ENCODE results near the gene DNAJC30. TPM values are rescaled to one million over a fixed set of nuclear protein-coding genes. Genes with fewer than 3 reads are reported as not detected.
"Not testable (repeated sequence)": the region's sequence is repeated elsewhere in the genome, so short reads cannot be mapped to it uniquely, and the experiment has no call there.

DNAJC30 gene
- total RNA-seq, 2 donors from 2014 or later, result 6.3 to 12.9 TPM

DNA sequence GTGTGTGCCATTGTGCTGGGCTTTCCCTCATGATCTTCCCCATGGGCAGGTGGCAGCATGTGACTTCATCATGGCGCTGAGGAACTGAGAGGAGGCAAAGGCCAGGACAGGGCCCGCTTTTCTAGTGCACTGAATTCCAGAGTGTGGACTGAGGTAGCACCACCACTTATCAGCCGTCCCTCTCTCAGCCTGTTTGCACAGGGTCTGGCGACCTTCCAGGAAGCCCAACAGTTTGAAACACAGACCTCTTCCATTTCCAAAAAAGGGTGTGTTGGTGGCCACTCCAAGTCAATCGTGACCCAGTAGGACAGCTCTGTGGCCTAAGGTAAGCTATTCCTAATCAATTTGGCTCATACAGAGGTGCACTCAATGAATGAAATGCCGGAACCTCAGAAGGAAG, 4.4 kb downstream of the DNAJC30 start:
- peak overlapping the region in 1 of 2 donors; percentile 42 for H3K27ac ChIP-seq
- DNase-seq (ENCODE audit: low spot score), result no peak

DNA sequence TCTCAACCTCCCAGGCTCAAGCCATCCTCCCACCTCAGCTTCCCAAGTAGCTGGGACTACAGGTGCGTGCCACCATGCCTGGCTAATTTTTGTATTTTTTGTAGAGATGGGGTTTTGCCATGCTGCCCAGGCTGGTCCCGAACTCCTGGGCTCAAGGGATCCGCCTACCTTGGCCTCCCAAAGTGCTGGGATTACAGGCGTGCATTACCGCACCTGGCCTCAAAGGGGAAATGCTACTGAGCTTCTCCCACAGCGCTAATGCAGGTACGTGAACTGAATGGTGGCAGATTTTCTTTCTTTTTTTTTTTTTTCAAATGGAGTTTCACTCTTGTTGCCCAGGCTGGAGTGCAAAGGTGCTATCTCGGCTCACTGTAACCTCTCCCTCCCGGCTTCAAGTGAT, 7.2 kb downstream of the DNAJC30 start:
- not testable (repeated sequence) for H3K36me3 ChIP-seq; H3K27ac ChIP-seq; H3K27me3 ChIP-seq; H3K9me3 ChIP-seq; DNase-seq (ENCODE audit: low spot score); H3K4me3 ChIP-seq
- peaks cover 0 to 23% of the 10 kb centered on the region in 2 donors for H3K4me1 ChIP-seq

More for the DNA sequence above, 4.4 kb downstream of the DNAJC30 start:
- peaks cover 0 to 40% of the 10 kb centered on the region in 2 donors for H3K4me1 ChIP-seq
- no peak overlapping the region for H3K4me3 ChIP-seq
- TF ChIP-seq, protein P1, sequence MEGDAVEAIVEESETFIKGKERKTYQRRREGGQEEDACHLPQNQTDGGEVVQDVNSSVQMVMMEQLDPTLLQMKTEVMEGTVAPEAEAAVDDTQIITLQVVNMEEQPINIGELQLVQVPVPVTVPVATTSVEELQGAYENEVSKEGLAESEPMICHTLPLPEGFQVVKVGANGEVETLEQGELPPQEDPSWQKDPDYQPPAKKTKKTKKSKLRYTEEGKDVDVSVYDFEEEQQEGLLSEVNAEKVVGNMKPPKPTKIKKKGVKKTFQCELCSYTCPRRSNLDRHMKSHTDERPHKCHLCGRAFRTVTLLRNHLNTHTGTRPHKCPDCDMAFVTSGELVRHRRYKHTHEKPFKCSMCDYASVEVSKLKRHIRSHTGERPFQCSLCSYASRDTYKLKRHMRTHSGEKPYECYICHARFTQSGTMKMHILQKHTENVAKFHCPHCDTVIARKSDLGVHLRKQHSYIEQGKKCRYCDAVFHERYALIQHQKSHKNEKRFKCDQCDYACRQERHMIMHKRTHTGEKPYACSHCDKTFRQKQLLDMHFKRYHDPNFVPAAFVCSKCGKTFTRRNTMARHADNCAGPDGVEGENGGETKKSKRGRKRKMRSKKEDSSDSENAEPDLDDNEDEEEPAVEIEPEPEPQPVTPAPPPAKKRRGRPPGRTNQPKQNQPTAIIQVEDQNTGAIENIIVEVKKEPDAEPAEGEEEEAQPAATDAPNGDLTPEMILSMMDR (IDR thresholded peaks at IDR 0.05), result no peak
- no peaks in the 10 kb centered on the region for H3K9me3 ChIP-seq
- H3K36me3 ChIP-seq, result peaks cover 6% of the 10 kb centered on the region
- no peaks in the 10 kb centered on the region for H3K27me3 ChIP-seq

DNA sequence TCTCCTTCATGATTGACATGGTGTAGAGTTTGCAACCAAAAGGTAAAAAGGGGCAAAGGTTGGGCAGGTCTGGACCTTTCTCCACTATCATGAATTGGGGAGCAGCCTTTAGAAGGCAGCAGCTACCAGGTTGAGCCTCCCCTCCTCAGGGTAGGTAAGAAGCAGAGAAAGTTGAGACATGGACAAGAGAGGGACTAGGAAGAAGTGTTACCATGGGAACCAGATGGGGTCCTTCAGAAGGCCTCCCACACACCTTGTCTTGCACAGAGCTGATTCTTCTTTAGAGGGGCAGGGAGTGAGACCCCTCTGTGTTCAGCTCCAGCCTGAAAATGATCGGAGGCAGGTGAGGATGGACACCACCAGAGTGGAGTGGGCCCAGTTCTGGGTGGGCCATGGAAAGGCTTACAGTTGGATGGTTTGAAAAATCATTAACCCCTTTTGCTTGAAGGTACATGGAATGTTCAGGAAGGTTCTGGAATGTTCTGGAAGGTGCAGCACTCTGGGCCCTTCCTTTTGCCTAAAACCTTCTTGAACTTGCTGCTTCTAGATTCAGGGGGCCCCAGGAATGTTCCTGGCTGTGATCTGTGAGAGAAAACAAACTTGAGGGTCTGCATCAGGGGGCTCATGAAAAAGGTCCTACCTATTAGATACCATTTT, 8.7 kb downstream of the DNAJC30 start:
- Histone ChIP-seq H3K4me3 (no peak overlapping the region), H3K27ac (no peak overlapping the region), H3K4me1 (peaks cover 0 to 10% of the 10 kb centered on the region in 2 donors), H3K36me3 (peaks cover 6% of the 10 kb centered on the region), H3K27me3 (no peaks in the 10 kb centered on the region), H3K9me3 (no peaks in the 10 kb centered on the region)
- DNase-seq (ENCODE audit: low spot score), result no peak
- TF ChIP-seq, protein P1 (IDR thresholded peaks at IDR 0.05), result no peak

DNA sequence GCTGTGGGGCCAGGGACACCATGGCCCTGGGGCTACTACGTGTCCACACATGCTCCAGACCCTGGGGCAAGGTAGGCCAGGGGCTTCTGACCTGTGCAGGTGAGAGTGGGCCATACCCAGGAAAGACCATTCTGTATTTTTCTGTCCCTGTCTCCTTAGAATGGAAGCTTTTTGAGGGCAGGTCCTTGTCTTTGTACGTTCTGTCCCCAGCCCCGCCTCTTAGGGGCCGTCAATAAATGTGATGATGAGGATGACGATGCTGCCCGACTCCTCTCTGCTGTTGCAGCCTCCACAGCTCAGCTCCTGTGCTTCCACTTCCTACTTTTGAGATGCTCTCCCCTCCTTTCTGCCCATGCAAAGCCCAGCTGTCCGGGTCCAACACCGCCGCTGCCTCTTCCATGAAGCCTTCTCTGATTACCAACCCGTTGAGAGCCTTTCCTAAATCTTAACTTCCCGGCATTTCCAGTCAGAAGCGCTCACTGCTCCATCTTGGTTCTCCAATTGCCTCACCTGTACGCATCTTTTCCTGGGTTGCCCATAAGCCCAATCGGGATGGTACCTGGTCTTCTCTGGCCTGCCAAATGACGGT, 11.3 kb downstream of the DNAJC30 start:
- no peak for DNase-seq (ENCODE audit: low spot score)
- H3K4me3 ChIP-seq, result no peak overlapping the region
- H3K36me3 ChIP-seq, result no peaks in the 10 kb centered on the region
- no peaks in the 10 kb centered on the region for H3K9me3 ChIP-seq
- no peak overlapping the region for H3K27ac ChIP-seq
- TF ChIP-seq, protein P1 (IDR thresholded peaks at IDR 0.05), result no peak
- peaks cover 0 to 13% of the 10 kb centered on the region in 2 donors for H3K4me1 ChIP-seq
- no peaks in the 10 kb centered on the region for H3K27me3 ChIP-seq

DNA sequence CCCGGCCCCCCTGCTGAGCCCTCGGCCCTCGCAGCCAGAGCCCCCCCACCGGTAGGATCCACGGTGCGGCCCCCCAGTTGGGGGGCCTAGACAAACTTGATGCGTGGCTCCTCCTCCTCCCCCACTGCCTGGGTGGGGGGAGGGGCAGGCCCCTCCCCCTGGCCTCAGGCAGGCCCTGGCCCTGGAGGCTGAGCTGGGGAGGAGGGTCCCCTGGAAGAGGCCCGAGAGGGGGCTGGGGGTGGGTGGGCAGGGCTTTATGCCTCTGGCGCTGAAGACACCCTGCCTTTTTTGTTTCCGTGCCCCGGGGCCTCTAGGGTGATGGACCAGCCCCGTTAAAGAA, 12.0 kb downstream of the DNAJC30 start:
- Histone ChIP-seq H3K9me3 (no peaks in the 10 kb centered on the region), H3K4me1 (peaks cover 0 to 13% of the 10 kb centered on the region in 2 donors), H3K36me3 (no peaks in the 10 kb centered on the region), H3K27ac (no peak overlapping the region), H3K4me3 (no peak overlapping the region), H3K27me3 (no peaks in the 10 kb centered on the region)
- TF ChIP-seq, protein P1 (IDR thresholded peaks at IDR 0.05), result no peak
- no peak for DNase-seq (ENCODE audit: low spot score)

DNA sequence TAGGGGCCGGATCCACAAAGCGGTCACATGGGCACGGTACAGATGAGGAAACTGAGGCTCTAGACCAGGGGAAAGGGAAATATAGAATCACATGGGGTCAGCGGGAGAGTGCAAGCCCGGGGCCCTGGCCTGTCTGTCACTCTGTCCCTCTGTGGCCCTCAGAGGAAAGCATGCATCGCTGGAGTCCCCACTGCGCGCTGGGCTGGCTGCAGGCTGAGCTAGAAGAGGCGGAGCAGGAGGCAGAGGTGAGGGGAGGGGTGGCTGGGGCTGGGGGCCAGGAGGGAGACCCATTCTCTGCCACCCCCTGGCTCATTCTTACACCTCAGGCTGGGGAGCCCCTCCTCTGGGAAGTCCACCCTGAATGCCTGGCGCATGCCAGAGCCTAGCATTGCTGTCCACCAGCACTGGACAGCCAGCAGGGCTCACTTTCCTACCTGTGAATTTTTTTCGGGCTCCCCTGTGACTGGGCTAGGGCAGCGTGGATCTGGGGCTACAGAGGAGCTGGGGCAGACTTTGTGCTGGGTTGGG, 13.3 kb downstream of the DNAJC30 start:
- TF ChIP-seq, protein P1 (IDR thresholded peaks at IDR 0.05), result no peak

More for the DNA sequence above, 13.3 kb downstream of the DNAJC30 start:
- H3K9me3 ChIP-seq, result no peaks in the 10 kb centered on the region
- H3K36me3 ChIP-seq, result no peaks in the 10 kb centered on the region
- H3K27me3 ChIP-seq, result no peaks in the 10 kb centered on the region
- peaks cover 0 to 13% of the 10 kb centered on the region in 2 donors for H3K4me1 ChIP-seq
- no peak for DNase-seq (ENCODE audit: low spot score)
- H3K27ac ChIP-seq, result no peak overlapping the region
- no peak overlapping the region for H3K4me3 ChIP-seq

Measured in right atrium auricular region (tissue), 2 donors.